SW480 (cell line): ENCODE data around the gene EID1.
"Not testable (repeated sequence)": the region's sequence is repeated elsewhere in the genome, so short reads cannot be mapped to it uniquely, and the experiment has no call there.

Experiments used
- DNase-seq: peaks from one replicate; pipeline ENCODE4 v3.0.0-alpha.2; 2016; ENCODE audit warnings: low spot score

The EID1 gene, protein sequence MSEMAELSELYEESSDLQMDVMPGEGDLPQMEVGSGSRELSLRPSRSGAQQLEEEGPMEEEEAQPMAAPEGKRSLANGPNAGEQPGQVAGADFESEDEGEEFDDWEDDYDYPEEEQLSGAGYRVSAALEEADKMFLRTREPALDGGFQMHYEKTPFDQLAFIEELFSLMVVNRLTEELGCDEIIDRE

DNA sequence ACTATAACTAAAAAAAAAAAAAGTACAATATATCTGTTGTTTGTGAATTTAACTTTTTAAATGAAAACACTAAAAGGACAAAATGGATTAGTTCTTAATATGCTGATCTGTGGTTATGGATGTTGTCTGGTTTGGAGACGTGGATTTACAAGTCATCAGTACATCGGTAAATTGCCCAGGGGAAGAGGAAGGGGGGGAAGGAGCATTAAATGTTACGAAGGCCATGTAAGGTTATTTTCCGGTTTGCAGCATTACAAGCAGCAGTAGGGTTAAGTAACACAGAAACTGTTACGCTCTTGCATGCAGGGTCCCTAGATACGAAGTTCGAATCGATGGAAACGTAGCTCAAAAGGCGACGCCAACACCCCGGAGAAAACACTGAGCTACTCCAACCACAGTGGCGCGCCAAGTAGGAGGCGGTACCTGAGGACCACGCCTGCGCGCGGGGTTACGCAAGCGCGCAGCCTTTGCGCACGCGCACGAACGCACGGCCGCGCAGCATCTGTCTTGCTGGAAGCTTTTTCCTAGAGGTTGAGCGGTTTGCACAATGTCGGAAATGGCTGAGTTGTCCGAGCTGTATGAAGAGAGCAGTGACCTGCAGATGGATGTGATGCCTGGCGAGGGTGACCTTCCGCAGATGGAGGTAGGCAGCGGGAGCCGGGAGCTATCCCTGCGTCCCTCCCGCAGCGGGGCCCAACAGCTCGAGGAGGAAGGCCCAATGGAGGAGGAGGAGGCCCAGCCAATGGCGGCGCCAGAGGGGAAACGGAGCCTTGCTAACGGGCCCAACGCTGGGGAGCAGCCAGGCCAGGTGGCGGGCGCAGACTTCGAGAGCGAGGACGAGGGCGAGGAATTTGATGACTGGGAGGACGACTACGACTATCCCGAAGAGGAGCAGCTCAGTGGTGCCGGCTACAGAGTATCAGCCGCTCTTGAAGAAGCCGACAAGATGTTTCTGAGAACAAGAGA, at the start of gene EID1:
EID1 (plus strand) TSS at position 505 of the 966 bp plus-strand sequence; CDS start at position 548, 43 bp downstream.
- DNase-seq, result peak; percentile 83

DNA sequence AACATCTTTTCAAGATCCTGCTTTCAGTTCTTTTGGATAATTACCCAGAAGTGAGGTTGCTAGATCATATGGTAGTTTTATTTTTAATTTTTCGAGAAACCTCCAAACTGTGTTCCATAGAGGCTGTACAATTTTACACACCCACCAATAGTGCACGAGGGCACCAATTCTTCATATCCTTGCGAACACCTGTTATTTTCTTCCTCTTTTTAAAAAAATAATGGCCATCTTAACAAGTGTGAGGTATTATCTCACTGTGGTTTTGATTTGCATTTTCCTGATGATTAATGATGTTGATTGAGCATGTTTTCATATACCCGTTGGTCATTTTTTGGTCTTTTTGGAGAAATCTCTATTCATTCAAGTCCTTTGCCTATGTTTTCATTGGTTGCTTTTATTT, 49.5 kb upstream of the EID1 start:
- no peak for DNase-seq

DNA sequence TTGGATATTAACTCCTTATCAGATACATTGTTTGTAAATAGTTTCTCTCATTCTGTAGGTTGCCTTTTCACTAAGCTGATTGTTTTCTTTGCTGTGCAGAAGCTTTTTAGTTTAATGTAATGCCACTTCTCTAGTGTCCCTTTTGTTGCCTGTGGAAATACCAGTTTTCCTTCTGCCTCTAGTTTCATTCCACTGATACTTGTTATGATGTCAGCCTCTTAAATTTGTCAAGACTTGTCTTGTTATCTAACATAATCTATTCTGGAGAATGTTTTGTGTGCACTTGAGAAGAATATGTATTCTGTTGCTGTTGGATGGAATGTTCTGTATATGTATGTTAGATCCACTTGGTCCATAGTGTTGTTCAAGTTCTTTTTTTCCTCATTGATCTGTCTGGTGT, 49.0 kb upstream of the EID1 start:
- DNase-seq, result no peak

DNA sequence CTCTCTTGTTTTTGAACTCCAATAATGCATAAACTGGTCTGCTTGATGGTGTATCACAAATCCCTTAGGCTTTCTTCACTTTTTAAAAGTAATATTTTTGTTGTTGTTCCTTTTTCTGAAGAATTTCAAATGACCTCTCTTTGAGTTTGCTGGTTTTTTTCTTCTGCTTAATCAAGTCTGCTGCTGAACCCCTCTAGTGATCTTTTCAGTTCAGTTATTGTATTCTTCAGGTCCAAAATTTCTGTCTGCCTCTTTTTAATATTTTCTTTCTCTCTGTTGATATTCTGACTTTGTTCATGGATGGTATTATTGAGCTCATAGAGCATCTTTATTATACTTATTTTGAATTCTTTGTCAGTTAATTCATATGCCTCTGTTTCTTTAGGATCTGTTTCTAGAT, 45.3 kb upstream of the EID1 start:
- DNase-seq, result no peak

DNA sequence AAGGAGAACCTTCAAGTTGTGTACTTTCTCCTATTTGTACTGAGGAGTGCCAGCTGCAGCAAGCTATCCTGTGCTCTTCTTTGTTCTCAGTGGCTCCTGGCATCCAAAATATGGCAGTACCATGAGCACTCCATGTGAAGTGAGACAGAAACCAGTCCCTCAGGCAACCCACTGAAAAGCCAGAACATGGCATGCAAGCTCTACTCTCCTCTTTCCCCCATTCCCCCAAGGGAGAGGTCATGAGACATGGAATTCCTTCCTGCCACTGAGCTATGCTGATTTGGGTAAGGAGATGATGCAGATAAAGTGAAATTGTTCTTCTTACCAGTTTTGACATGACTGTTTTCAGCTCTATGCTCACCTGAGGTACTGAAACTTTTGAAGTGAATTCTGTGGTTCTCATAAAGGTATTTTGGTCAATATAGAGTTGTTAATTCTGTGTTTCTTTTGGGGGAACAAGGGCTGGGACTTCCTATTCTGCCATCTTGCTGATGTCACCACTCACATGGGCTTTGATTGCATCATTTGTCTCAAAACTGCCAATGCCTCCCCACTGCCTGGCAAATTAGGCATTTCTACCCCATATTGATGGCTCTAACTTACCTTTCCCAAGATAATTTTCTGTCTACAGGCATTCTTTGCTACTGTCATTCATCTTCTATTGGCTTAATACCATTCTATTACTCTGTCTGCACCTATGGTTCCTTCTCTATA, 44.3 kb upstream of the EID1 start:
- no peak for DNase-seq

DNA sequence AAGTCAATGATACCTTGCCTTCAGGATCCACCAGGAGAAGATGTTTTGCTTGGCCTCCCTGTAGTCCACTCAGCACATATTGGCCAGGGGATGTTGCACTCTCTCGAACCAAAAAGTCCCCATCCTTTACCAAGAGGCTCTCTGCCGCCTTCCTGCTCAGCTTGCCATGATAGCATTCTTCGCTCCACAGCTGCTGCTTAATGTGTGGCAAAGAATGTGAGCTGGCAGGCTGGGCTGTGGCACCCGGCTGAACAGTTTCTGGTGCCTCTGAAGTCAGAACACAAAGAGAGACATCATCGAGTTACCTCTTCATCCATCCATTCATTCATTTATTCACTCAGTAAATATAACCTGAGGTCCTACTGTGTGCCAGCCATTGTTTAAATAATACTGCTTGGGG, 43.2 kb upstream of the EID1 start:
- no peak for DNase-seq

DNA sequence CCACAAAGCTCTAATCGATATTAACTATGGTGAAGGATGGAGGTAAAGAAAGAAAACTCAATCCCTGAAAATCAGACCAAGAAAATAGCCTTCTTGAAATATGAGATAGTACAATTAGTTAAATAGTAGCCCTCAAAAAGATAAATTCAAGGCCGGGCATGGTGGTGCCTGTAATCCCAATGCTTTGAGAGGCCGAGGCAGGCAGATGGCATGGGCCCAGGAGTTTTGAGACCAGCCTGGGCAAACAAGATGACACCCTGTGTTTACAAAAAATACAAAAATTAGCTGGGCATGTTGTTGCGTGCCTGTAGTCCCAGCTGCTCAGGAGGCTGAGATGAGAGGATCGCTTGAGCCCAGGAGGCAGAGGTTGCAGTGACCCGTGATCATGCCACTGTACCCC, 35.4 kb upstream of the EID1 start:
- DNase-seq, result no peak

DNA sequence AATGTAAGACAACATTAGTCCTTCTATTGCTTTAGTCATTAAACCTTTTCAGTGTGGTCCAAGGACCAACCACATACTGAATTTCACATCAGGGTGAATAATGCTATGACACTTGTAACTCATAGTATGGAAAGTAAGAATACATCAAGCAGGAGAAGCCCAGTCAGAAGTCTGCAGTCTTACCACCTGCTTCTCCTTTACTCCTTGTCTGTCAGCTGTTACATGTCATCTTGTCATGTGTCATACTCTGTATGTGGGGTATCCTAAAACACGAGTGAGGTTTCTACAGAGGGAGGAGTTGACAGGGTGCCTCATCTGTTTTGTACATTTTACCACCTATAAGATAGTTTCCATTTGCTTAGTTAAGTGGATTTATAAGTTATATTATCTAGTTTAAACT, 32.8 kb upstream of the EID1 start:
- no peak for DNase-seq

DNA sequence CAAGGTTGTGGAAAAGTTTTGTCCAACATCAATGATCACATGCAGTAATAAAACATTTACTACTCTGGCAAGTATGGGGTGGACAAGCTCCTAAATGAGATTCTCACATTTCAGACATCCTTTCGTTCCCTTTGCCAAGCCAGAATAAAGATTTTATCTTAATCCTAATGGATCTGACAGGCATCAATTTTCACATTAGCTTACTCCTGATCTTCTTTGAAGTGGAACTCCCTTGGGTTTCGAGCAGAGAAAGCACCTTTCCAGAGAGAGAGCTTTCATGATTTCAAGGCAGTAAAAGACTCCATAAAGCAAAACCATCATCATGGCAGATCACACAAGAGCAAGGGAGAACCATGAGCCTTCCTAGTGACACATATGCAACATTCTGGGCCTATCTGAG, 27.3 kb upstream of the EID1 start:
- no peak for DNase-seq

DNA sequence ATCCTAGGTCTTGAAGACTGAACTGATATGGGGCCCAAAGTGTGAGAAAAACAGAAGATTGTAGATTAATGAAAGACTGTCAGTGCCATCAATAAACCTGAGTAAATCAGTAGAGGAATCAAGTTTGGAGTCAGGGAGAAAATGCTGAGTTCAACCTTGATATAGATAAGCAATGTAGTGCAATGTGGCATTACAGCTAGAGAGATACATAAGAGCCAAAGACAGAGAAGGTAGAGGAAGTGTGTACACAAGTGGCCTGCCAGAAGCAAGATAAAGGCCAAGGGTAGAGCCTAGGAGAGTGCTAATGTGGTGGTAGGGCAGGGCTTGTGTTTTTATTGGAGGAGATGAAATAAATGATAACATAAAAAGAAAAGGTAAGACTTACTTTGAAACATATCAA, 26.0 kb upstream of the EID1 start:
- DNase-seq, result no peak

DNA sequence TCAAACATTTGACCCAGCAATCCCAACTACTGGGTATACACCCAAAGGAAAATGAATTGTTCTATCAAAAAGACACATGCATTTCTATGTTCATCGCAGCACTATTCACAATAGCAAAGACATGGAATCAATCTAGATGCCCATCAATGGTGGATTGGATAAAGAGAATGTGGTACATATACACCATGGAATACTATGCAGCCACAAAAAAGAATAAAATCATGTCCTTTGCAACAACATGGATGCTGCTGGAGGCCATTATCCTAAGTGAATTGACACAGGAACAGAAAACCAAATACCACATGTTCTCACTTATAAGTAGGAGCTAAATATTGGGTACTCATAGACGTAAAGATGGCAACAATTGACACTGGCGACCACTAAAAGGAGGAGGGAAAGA, 23.5 kb upstream of the EID1 start:
- not testable (repeated sequence) for DNase-seq

DNA sequence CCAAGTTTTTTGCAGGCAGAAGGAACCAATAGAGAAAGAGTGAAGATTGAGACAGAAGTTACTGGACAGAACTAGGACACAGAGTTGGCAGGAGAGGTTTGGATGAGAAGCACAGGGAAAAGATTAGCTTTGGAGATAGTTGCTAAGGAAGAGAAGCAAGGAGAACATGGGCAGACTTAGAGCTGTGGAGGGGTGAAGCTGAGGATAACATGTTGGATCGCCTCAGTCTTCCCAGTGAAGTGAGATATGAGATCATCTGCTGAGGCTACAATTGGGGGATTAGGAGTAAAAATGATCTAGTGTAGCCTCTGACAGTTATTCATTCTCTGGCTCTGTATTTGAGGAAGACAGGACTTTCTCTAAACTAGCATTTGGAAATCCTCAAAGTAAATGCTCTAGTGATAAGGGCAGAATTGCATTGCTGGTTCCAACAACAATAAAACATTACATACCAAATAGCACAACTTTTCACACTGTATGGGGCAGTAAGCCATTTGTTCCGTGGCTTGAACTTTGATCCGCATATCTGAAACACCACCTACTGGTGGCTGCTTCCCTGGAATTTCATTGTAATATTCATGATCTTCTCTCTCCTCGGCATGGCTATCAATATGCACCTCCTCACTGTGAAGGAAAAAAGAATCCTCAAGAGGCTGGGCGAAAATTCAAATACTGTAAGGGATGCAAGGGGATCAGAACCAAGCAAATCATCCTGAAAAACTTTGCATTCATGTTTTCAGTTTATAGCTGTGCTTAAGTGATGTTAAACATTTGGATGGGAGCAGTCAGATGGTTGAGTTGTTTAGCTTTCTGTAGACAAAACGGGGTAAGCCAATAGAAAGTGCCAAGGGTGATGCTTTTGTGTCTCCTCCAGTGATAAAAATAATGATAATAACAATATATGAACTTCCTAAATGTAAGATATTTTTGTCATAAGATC, 22.2 kb upstream of the EID1 start:
- DNase-seq, result peak; percentile 29

DNA sequence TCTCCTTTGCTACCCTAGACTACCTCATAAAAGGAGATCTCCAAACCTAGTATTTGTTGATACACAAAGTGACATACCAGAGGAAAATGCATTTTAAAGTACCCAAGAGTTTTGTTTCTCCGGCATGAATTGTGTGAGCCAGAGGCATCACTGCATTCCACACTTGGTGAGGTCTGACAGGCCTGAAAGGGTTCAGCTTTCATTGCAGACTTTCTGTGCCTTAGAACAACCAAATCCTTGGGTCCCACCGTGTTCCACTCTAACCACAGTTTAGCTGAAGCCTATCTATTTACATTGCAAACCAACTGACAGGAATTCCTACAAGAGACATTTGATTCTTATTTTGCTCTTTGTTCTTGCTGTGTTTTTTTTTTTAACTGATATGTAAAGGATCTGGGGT, 21.0 kb upstream of the EID1 start:
- no peak for DNase-seq

DNA sequence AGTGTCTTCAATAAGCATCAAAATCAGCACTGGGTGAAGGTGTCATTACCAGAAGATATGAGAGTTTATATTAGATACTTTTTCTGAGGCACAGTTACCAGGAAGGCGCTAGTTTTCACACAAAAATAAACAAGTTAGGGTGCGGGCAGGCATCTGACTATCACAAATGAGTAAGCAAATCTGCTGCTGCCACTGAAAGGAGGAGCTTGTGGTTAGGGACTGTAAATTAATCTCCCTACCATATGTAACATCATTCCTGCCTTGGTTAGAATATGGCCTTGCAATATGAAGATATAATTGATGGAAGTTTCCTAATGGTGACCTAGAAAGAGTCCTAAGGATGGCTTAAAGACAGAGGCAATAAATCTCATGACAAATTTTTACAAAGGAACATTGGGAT, 19.5 kb upstream of the EID1 start:
- peak; percentile 17 for DNase-seq

DNA sequence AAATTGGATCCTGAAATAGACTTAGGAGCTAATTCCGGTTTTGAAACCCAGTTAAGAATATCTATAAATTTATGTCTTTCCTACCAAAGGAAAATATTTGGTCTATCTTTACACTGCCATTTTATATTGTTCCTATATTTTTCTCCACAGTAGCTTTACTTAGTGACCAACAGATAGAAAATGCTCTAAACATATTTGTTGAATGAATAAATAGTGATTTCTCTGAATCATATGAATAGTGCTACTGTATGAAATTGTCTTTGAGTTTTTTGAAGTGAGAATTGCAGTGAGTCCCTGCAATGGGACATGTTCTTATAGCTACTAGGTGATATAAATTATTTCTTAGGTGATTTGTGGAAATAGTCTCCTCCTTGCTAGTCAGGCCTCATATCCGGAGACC, 18.5 kb upstream of the EID1 start:
- DNase-seq, result no peak

DNA sequence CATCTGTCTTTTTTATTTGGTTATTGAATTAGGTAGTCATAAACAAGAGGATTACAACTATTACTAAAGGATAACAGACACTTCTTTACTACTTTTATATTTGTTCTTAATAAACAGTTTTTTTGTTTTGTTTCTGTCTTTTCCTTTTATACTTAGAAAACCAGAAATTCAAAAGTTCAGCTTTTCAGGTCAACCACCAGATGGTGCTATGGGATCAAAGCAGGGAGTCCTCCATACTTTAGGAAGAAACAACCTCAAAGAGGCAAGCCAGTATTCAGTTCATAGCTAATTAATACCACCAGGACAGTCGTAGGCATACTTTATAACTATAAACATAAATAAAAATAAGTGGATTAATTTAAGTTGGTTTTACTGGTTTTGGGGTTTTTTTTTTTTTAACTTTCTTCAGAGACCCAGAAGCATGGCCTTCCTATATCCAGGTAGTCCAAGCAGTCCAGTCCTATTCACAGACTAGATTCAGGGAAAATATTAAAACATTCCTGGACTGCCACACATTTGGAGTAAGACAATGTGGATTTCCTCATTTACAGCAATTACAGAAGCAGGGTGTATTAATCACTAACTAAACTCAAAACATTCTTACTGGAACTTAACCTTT, 16.0 kb upstream of the EID1 start:
- DNase-seq, result peak; percentile 65

DNA sequence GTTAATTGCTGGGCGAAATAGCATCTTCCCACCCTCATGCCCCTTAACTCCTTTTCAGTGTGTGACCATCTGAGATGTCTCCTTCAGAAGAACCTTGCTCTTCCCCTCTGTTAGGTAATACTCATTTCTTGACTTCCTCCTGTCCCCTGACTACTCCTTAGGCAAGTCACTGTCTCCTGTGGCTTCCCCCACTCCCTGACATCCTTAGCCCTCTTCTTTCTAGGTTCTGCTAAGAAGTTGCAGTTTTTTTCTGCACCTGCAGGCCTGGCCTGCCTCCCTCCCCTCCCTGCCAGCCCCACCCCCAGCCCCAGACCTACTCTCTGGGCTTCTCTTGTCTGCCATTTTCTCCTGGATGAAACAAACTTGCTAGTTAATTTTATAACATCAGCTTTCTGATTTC, 15.2 kb upstream of the EID1 start:
- no peak for DNase-seq

DNA sequence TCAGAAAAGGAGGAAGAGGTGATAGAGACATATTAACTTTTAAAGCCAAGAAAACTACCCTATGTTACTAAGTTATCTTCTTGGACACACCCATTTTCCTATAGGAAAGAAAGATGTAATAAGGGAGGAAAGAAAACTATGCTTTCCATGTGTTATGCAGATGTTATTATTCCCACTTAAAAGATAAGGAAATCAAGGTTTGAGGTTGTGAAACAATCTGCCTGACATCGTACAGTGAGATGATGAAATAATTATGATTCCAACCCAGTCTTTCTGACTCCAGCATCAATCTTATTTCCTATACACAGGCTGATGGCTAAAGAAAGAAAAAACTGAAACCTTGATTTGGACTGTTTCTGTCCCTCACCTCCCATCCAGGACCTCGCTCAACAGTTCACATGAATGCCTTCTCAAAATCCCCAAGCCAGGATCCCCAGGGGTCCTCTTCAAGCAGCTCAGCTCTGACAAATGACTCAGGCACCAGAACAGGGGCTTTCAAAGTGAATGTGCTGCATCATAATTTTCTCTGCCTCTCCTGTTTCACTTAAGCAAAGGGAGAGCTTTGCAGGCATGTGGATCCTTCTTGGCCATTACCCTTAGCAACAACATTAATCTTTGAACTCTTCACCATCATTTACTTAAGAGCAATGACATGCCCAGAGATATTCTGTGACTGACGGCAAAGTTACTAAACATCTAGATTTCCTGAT, 12.4 kb upstream of the EID1 start:
- no peak for DNase-seq

DNA sequence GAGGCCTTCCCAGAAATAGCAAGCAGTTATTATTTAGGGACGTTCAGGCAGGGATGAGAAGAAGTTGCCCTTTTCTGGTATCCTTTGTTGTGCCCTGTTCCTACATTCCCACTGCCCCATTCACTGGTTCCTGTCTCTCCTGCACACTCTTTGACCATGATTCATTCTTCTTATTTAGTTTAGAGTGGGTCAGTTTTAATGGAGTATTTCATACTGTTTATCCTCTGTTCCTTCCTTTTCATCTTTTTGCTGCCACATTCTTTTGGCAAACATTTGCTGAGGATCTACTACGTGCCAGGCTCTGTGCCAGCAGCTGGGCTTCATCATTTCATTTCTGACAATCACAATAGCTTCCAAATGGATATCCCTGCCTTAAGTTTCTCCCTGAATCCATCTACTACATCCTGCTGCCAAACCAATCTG, 11.8 kb upstream of the EID1 start:
- no peak for DNase-seq

DNA sequence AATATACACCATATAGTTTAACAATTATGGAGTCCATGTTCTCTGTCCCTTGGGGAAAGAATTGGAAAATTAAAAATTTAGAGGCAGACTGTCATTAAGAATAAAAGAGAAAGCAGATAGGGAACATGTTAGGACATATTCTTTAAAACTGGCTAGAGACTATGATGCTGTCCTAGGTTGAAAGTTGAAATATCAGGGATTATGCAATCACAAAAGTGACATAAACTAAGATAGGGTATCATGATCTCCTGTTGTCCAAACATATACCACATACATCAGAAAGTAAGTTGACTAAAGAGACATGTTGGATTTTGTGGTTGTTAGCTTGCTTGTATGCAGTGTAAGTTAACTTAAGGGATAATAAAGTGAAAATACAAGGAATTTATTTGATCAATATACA, 9.9 kb upstream of the EID1 start:
- DNase-seq, result no peak

DNA sequence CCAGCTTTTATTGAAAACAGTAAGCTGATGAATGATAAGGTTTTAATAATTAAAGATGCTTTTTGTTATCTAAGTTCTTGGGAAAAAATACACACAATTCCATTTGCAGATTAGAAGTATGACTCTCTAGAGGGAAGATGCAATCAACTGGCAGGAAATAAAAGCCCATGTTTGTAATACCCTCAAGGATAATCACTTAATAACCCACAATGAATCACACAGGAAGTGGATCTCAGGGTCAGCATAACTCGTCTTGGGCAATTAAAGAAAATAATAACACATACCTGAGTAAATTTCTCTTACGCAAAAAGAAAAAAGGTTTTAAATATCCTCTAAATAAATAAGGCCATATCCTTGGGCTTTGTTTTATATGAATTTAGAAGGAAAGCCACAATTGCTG, 9.4 kb upstream of the EID1 start:
- peak; percentile 19 for DNase-seq
